Uterus (tissue), 4 donors: Measurements from ENCODE around the gene ENHO. TPM values are rescaled to one million over a fixed set of nuclear protein-coding genes. Genes with fewer than 3 reads are reported as not detected.

ENCODE experiments used
- DNase-seq, 2 donors: peaks; one replicate each; pipeline ENCODE4 v3.0.0-alpha.2; 2019 to 2020
- H3K27ac ChIP-seq, 2 donors: fragments of 200-600 bp; sonication (generic); 1 replicate in 1 of 2; 2 replicates in 1 of 2; pipeline ENCODE4 v1.5.1; 2016 to 2018
- H3K27me3 ChIP-seq, 2 donors: fragments of 200-600 bp; sonication (generic); one replicate each; pipeline ENCODE4 v1.5.1; 2018 to 2019; ENCODE audit warnings: control low read depth in 1 of 2
- H3K36me3 ChIP-seq, 2 donors: fragments of 200-600 bp; sonication (generic); one replicate each; pipeline ENCODE4 v1.5.1; 2019; ENCODE audit warnings: control low read depth in 1 of 2
- H3K4me1 ChIP-seq, 2 donors: fragments of 200-600 bp; sonication (generic); one replicate each; pipeline ENCODE4 v1.5.1; 2018 to 2019; ENCODE audit warnings: control low read depth in 1 of 2
- H3K4me3 ChIP-seq, 2 donors: fragments of 200-600 bp; sonication (generic); 1 replicate in 1 of 2; 2 replicates in 1 of 2; pipeline ENCODE4 v1.5.1; 2018 to 2019; ENCODE audit warnings: mild to moderate bottlenecking in 1 of 2
- H3K9me3 ChIP-seq, 2 donors: fragments of 200-600 bp; sonication (generic); one replicate each; pipeline ENCODE4 v1.5.1; 2019; ENCODE audit warnings: control low read depth in 1 of 2
- CTCF ChIP-seq, 4 experiments: fragments of 200-600 bp in 2 of 4; fragments of 450-650 bp in 2 of 4; sonication (generic) in 2 of 4; IDR thresholded peaks; one replicate each; pipeline ENCODE4 v1.5.1; 2016 to 2019; ENCODE audit warnings: antibody characterized with exemption in 4 of 4, mild to moderate bottlenecking in 2 of 4, moderate library complexity in 1 of 4
- POLR2A ChIP-seq, 2 donors: fragments of 450-650 bp; IDR thresholded peaks; one replicate each; pipeline ENCODE4 v1.6.1; 2016; ENCODE audit warnings: antibody characterized with exemption in 2 of 2, mild to moderate bottlenecking in 1 of 2, moderate library complexity in 1 of 2
- intact Hi-C: fragments of 100-400 bp; cut with DNase I; formaldehyde crosslinking; loops from one replicate; pipeline ENCODE4 v1.15.1; 2023; ENCODE audit warnings: low total_unique reads
- total RNA-seq, 4 donors: library from RNA; depleted of rRNA in 3 of 4; stranded (reverse); fragments of >200 nt in 3 of 4; gene quantifications; one replicate each; pipeline versions ENCODE4 v1.1.0 to v1.2.4, GENCODE V29; 2014 to 2023
- donor health status: DM: yes; HTN: yes; CAD: no.

The ENHO gene
- total RNA-seq, 4 donors from 2014 or later, result 2.2 TPM; not detected in 3

DNA sequence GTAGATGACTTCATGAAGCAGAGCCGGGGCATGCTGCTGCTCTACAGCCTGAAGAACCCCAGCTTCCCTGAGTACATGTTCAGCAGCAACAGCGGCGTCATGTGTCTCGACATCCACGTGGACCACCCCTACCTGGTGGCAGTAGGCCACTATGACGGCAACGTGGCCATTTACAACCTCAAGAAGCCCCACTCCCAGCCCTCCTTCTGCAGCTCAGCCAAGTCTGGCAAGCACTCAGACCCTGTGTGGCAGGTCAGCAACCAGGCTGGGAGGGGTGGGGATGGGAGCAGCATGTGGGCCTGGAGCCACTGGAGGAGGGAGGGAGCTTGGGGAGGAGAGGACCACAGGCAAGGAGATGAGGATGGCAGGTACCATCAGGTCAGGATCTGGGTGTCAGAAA, 16.2 kb downstream of the ENHO start:
- Histone ChIP-seq H3K27ac (no peak overlapping the region), H3K4me3 (no peak overlapping the region), H3K9me3 (no peaks in the 10 kb centered on the region), H3K4me1 (no peaks in the 10 kb centered on the region), H3K27me3 (no peaks in the 10 kb centered on the region), H3K36me3 (no peaks in the 10 kb centered on the region)
- DNase-seq, result no peak
- TF ChIP-seq CTCF (IDR thresholded peaks at IDR 0.05) (no peak), POLR2A (IDR thresholded peaks at IDR 0.05) (no peak)
- intact Hi-C loops, result no loop called here

- DNase-seq, result no peak
These were observed 17.2 kb downstream of the ENHO start for GRCh38 chr9:34505370-34506120.

DNA sequence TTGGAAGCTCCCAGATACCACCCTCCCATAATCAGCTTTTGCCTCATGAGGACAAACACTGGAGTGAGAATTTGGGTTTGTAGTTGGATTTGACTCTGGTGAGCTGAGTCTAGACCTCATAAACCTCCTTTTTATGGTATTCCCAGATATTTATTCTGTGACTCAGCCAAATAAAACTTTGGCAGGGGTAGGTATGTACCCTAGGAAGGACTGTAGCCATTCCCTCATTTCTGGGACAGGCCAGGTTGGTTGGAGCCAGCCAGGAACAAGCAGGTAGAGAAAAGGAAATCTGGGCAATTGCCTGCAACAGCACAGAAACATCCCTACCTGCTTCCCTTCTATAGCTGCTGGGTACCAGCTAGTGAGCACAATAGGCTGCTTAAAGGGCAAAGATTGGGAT, 19.4 kb downstream of the ENHO start:
- intact Hi-C loops, result loop anchor here (5.0 kb wide), 1 partner anchor 101 kb away; no protein-coding TSS in a partner anchor
- Histone ChIP-seq H3K27me3 (no peaks in the 10 kb centered on the region), H3K27ac (no peak overlapping the region), H3K9me3 (no peaks in the 10 kb centered on the region), H3K36me3 (no peaks in the 10 kb centered on the region), H3K4me3 (no peak overlapping the region), H3K4me1 (no peaks in the 10 kb centered on the region)
- no peak for DNase-seq
- TF ChIP-seq POLR2A (IDR thresholded peaks at IDR 0.05) (no peak), CTCF (IDR thresholded peaks at IDR 0.05) (no peak)

More at GRCh38 chr9:34505370-34506120, 17.2 kb downstream of the ENHO start:
- TF ChIP-seq CTCF (IDR thresholded peaks at IDR 0.05), result no peak
- no peak for TF ChIP-seq POLR2A (IDR thresholded peaks at IDR 0.05)
- H3K27me3 ChIP-seq, result no peaks in the 10 kb centered on the region
- no peak overlapping the region for H3K4me3 ChIP-seq
- no peaks in the 10 kb centered on the region for H3K9me3 ChIP-seq
- no peaks in the 10 kb centered on the region for H3K4me1 ChIP-seq
- no peak overlapping the region for H3K27ac ChIP-seq
- no peaks in the 10 kb centered on the region for H3K36me3 ChIP-seq
- intact Hi-C loops, result no loop called here

DNA sequence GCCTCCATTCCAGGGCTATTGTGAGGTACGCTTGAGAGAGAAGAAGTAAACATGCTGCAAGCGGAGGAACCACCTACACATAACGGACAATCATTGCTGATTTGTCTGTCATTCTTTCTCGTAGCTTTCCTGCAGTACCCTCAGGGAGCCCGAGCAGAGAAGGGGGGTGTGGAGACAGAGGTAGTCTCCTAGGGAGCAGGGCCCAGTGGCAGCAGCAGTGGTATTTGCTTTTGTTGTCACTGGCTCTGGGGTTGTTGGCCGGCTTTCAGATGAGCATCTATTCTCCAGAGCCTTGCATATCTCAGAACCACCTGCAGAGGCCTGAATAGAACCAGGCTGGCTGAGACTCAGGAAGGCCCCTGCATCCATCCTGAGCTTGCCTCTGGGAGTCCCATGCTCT, 19.9 kb downstream of the ENHO start:
- TF ChIP-seq CTCF (IDR thresholded peaks at IDR 0.05) (no peak), POLR2A (IDR thresholded peaks at IDR 0.05) (no peak)
- H3K4me3 ChIP-seq, result no peak overlapping the region
- H3K36me3 ChIP-seq, result no peaks in the 10 kb centered on the region
- no peaks in the 10 kb centered on the region for H3K27me3 ChIP-seq
- H3K4me1 ChIP-seq, result no peaks in the 10 kb centered on the region
- no peak for DNase-seq
- no peaks in the 10 kb centered on the region for H3K9me3 ChIP-seq
- no peak overlapping the region for H3K27ac ChIP-seq
- intact Hi-C loops, result loop anchor here (5.0 kb wide), 1 partner anchor 101 kb away; no protein-coding TSS in a partner anchor

DNA sequence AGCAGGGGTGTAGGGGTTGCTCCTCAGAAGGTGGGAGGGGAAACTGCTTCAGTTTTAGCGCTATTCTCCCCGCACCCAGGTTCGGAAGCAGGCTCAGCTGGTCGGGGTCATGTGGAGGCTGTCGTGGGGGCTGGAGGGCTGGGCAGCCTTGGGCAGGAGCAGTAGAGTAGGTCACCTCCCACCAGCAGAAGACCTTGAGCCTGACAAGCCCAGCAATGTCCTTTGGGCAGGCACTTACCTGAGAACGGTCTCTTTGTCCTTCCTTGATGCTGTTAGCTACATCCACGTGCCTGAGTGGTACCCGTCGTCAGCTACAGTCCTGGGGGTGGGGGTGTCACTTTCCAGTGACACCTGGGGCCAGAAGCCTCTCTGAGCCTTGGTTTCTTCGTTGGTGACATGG, 20.3 kb downstream of the ENHO start:
- intact Hi-C loops, result loop anchor here (5.0 kb wide), 1 partner anchor 100 kb away; no protein-coding TSS in a partner anchor
- no peak for DNase-seq
- Histone ChIP-seq H3K27me3 (no peaks in the 10 kb centered on the region), H3K9me3 (no peaks in the 10 kb centered on the region), H3K36me3 (no peaks in the 10 kb centered on the region), H3K27ac (no peak overlapping the region), H3K4me1 (no peaks in the 10 kb centered on the region), H3K4me3 (no peak overlapping the region)
- TF ChIP-seq CTCF (IDR thresholded peaks at IDR 0.05) (no peak), POLR2A (IDR thresholded peaks at IDR 0.05) (no peak)
